ENCODE data around the gene MGLL.

The MGLL gene

GRCh38 chr3:127835993-127836882 is 13.9 kb upstream of the MGLL start:
- H3K27ac ChIP-seq, result no peak overlapping the region
- TF ChIP-seq ZFX (IDR thresholded peaks at IDR 0.05), result no peak
- no peak for TF ChIP-seq CTCF (conservative IDR thresholded peaks at IDR 0.05)

- TF ChIP-seq CTCF (conservative IDR thresholded peaks at IDR 0.05) (no peak), ZFX (IDR thresholded peaks at IDR 0.05) (no peak)
- no peak overlapping the region for H3K27ac ChIP-seq
These were observed 12.5 kb upstream of the MGLL start for GRCh38 chr3:127834771-127835170.

- H3K27ac ChIP-seq, result no peak overlapping the region
- TF ChIP-seq ZFX (IDR thresholded peaks at IDR 0.05), result no peak; the same call in 1 of the 2 replicates
- no peak for TF ChIP-seq CTCF (conservative IDR thresholded peaks at IDR 0.05)
These were observed 11.1 kb upstream of the MGLL start for GRCh38 chr3:127833281-127834032.

- H3K27ac ChIP-seq, result no peak overlapping the region
- TF ChIP-seq CTCF (conservative IDR thresholded peaks at IDR 0.05) (peak; percentile 89), ZFX (IDR thresholded peaks at IDR 0.05) (no peak)
These were observed 9.4 kb upstream of the MGLL start for GRCh38 chr3:127831723-127832172.

- H3K27ac ChIP-seq, result no peak overlapping the region
- no peak for TF ChIP-seq ZFX (IDR thresholded peaks at IDR 0.05)
- TF ChIP-seq CTCF (conservative IDR thresholded peaks at IDR 0.05), result no peak
These were observed 7.2 kb upstream of the MGLL start for GRCh38 chr3:127829537-127829936.

GRCh38 chr3:127827808-127828207 is 5.5 kb upstream of the MGLL start:
- H3K27ac ChIP-seq, result no peak overlapping the region
- no peak for TF ChIP-seq CTCF (conservative IDR thresholded peaks at IDR 0.05)
- TF ChIP-seq ZFX (IDR thresholded peaks at IDR 0.05), result no peak

- TF ChIP-seq ZFX (IDR thresholded peaks at IDR 0.05) (no peak), CTCF (conservative IDR thresholded peaks at IDR 0.05) (no peak)
- H3K27ac ChIP-seq, result no peak overlapping the region
These were observed 3.4 kb upstream of the MGLL start for GRCh38 chr3:127825756-127826155.

All from C4-2B (cell line).